GM12878 (cell line): ENCODE results near the gene PPP6R2.

Experiments used
- ASH2L ChIP-seq: fragments of 300-600, 200-600 bp; sonication (generic); IDR thresholded peaks from 2 replicates; pipeline ENCODE4 v1.6.1; 2017; ENCODE audit warnings: low read depth, mild to moderate bottlenecking, borderline replicate concordance
- CREB1 ChIP-seq: IDR thresholded peaks from 2 replicates; pipeline ENCODE4 v1.6.1; 2012; ENCODE audit warnings: low read depth, mild to moderate bottlenecking, inconsistent platforms
- EP300 ChIP-seq, 2 experiments: fragments of 150-350 bp in 1 of 2; IDR thresholded peaks; 2 replicates each; pipeline ENCODE4 v1.6.1; 2011 to 2012; ENCODE audit warnings: low read depth in 2 of 2, low read length in 2 of 2, borderline replicate concordance in 1 of 2, improper control_type of control experiment in 1 of 2, inconsistent platforms in 1 of 2; ENCODE audit not compliant: control insufficient read depth in 1 of 2
- EZH2 ChIP-seq: IDR thresholded peaks from 2 replicates; pipeline ENCODE4 v1.6.1; 2012; ENCODE audit warnings: low read depth, mild to moderate bottlenecking, control low read depth, inconsistent platforms, low read length, borderline replicate concordance; ENCODE audit not compliant: control insufficient read depth
- GABPA ChIP-seq: IDR thresholded peaks from 2 replicates; pipeline ENCODE4 v1.6.1; 2014; ENCODE audit warnings: antibody characterized with exemption, low read depth, mild to moderate bottlenecking, inconsistent platforms
- POLR2A ChIP-seq: IDR thresholded peaks from 2 replicates; pipeline ENCODE4 v1.6.1; 2011; ENCODE audit warnings: low read depth, mild to moderate bottlenecking, low read length
- YY1 ChIP-seq: IDR thresholded peaks from 2 replicates; pipeline ENCODE4 v1.6.1; 2011; ENCODE audit warnings: low read depth, mild to moderate bottlenecking, low read length
- TF ChIP-seq, protein P1 (sequence below), 3 experiments: IDR thresholded peaks in 2 of 3; conservative IDR thresholded peaks in 1 of 3; 2 replicates each; pipeline ENCODE4 v1.5.1; 2011; ENCODE audit warnings: low read depth in 3 of 3, low read length in 3 of 3, mild to moderate bottlenecking in 3 of 3, control low read depth in 2 of 3, moderate library complexity in 2 of 3, inconsistent platforms in 1 of 3, mixed read lengths in 1 of 3; ENCODE audit not compliant: control insufficient read depth in 2 of 3, insufficient read depth in 1 of 3; ENCODE audit errors: extremely low read depth in 1 of 3
- TF ChIP-seq, protein P2 (sequence below): fragments of 450-650 bp; IDR thresholded peaks from 2 replicates; pipeline ENCODE4 v1.6.1; 2017; ENCODE audit warnings: mild to moderate bottlenecking, moderate library complexity
- TF ChIP-seq, protein P3 (sequence below): IDR thresholded peaks from 2 replicates; pipeline ENCODE4 v1.6.1; 2012; ENCODE audit warnings: mild to moderate bottlenecking, low read depth, low read length

DNA sequence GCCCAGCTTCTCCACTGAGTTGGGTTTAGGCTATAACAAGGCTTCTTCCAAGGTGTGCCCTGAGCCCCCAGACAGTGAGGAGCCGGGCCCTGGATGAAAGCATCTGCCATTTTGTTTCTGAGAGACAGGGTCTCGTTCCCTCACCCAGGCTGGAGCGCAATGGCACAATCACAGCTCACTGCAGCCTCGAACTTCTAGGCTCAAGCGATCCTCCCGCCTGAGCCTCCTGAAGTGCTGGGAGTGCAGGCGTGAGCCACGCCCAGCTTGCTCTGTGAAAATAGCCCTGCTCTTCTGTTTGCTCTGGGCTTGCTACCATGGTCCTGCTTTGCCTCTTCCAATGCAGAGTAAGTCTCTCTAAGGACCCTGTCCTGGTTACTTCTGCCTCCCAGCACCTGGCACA lies 23.0 kb upstream of the PPP6R2 start:
- TF ChIP-seq, protein P1, sequence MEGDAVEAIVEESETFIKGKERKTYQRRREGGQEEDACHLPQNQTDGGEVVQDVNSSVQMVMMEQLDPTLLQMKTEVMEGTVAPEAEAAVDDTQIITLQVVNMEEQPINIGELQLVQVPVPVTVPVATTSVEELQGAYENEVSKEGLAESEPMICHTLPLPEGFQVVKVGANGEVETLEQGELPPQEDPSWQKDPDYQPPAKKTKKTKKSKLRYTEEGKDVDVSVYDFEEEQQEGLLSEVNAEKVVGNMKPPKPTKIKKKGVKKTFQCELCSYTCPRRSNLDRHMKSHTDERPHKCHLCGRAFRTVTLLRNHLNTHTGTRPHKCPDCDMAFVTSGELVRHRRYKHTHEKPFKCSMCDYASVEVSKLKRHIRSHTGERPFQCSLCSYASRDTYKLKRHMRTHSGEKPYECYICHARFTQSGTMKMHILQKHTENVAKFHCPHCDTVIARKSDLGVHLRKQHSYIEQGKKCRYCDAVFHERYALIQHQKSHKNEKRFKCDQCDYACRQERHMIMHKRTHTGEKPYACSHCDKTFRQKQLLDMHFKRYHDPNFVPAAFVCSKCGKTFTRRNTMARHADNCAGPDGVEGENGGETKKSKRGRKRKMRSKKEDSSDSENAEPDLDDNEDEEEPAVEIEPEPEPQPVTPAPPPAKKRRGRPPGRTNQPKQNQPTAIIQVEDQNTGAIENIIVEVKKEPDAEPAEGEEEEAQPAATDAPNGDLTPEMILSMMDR (IDR thresholded peaks at IDR 0.05 in 2 of 3, conservative IDR thresholded peaks at IDR 0.05 in 1 of 3; ENCODE audit: control insufficient read depth in 2 of 3, extremely low read depth in 1 of 3, insufficient read depth in 1 of 3, low read depth in 3 of 3, low read length in 3 of 3) = no peak
- TF ChIP-seq, protein P2, sequence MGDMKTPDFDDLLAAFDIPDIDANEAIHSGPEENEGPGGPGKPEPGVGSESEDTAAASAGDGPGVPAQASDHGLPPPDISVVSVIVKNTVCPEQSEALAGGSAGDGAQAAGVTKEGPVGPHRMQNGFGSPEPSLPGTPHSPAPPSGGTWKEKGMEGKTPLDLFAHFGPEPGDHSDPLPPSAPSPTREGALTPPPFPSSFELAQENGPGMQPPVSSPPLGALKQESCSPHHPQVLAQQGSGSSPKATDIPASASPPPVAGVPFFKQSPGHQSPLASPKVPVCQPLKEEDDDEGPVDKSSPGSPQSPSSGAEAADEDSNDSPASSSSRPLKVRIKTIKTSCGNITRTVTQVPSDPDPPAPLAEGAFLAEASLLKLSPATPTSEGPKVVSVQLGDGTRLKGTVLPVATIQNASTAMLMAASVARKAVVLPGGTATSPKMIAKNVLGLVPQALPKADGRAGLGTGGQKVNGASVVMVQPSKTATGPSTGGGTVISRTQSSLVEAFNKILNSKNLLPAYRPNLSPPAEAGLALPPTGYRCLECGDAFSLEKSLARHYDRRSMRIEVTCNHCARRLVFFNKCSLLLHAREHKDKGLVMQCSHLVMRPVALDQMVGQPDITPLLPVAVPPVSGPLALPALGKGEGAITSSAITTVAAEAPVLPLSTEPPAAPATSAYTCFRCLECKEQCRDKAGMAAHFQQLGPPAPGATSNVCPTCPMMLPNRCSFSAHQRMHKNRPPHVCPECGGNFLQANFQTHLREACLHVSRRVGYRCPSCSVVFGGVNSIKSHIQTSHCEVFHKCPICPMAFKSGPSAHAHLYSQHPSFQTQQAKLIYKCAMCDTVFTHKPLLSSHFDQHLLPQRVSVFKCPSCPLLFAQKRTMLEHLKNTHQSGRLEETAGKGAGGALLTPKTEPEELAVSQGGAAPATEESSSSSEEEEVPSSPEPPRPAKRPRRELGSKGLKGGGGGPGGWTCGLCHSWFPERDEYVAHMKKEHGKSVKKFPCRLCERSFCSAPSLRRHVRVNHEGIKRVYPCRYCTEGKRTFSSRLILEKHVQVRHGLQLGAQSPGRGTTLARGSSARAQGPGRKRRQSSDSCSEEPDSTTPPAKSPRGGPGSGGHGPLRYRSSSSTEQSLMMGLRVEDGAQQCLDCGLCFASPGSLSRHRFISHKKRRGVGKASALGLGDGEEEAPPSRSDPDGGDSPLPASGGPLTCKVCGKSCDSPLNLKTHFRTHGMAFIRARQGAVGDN = no peak
- TF ChIP-seq ASH2L (no peak), EP300 (IDR thresholded peaks at IDR 0.05; ENCODE audit: borderline replicate concordance in 1 of 2, control insufficient read depth in 1 of 2, low read depth in 2 of 2, low read length in 2 of 2) (no peak), YY1 (no peak), EZH2 (no peak), CREB1 (no peak), POLR2A (no peak), GABPA (no peak)
- TF ChIP-seq, protein P3, sequence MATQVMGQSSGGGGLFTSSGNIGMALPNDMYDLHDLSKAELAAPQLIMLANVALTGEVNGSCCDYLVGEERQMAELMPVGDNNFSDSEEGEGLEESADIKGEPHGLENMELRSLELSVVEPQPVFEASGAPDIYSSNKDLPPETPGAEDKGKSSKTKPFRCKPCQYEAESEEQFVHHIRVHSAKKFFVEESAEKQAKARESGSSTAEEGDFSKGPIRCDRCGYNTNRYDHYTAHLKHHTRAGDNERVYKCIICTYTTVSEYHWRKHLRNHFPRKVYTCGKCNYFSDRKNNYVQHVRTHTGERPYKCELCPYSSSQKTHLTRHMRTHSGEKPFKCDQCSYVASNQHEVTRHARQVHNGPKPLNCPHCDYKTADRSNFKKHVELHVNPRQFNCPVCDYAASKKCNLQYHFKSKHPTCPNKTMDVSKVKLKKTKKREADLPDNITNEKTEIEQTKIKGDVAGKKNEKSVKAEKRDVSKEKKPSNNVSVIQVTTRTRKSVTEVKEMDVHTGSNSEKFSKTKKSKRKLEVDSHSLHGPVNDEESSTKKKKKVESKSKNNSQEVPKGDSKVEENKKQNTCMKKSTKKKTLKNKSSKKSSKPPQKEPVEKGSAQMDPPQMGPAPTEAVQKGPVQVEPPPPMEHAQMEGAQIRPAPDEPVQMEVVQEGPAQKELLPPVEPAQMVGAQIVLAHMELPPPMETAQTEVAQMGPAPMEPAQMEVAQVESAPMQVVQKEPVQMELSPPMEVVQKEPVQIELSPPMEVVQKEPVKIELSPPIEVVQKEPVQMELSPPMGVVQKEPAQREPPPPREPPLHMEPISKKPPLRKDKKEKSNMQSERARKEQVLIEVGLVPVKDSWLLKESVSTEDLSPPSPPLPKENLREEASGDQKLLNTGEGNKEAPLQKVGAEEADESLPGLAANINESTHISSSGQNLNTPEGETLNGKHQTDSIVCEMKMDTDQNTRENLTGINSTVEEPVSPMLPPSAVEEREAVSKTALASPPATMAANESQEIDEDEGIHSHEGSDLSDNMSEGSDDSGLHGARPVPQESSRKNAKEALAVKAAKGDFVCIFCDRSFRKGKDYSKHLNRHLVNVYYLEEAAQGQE = no peak
